ENCODE measurements around the gene HARS2.
"Not testable (repeated sequence)": the region's sequence is repeated elsewhere in the genome, so short reads cannot be mapped to it uniquely, and the experiment has no call there.

The HARS2 gene

GRCh38 chr5:140690941-140691924, at the start of gene HARS2, which contains the start of gene HARS1:
TSS of gene HARS2 (plus strand) at chr5:140691455. CDS start at chr5:140691649, 194 bp downstream.
TSS of gene HARS1 (minus strand) at chr5:140691370. CDS start at chr5:140691304, 66 bp downstream.
- DNase-seq: peak; percentile 77

DNA sequence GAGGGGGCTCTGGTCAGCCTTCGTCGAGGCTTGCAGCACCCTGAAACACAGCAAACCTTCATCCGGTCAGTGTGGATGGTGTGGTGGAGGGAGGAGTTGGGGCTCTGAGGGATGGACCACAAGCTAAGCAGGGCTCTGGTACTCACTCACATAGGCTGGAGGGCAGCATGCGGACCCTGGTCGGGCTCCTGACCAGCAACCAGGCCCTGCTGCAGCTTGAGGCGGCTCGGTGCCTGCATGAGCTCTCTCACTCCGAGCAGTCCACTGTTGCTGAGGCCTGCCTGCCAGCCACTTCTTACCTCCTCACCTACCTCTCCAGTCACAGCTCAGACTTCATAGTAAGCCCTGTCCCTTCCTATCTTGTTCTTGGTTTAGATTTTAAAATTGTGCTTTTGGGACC, 49.5 kb upstream of the HARS2 start:
- DNase-seq: no peak

DNA sequence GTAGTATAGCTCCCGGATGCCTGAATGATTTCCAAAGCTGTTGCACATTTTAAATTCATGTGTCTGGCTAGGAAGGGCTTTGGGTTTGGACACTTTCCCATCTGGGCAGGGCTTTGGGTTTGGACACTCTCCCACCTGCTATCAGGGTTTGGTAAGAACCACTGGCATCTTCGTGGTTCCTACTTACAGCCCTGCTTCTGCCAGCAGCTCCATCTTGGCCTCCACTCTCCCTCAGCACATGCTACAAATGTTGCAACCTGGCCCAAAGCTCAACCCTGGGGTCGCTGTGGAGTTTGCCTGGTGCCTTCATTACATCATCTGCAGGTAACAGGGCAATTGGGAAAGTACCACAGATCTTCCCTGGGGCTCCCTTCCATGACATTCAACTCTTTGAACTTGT, 48.5 kb upstream of the HARS2 start:
- no peak for DNase-seq

DNA sequence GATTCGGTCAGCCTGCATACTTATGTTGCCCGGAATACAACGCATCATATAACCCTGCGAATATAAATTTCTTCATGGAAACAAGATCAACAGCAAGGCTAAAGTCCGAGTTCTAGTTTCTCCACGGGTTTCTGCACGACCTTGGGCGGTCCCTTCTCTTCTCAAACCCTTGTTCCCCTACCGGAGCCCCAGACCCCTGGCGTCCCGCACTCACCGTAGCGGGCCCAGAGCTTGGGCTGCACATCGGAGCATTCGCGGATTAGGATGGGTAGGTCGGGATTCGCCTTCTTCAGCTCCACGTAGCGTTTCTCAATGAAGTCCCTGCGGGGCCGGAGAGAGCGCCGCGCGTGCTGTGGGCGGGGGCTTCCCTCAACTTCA, 44.2 kb upstream of the HARS2 start:
- no peak for DNase-seq

GRCh38 chr5:140658870-140659269, 32.4 kb upstream of the HARS2 start:
- no peak for DNase-seq

GRCh38 chr5:140660371-140660770, 30.9 kb upstream of the HARS2 start:
- DNase-seq: not testable (repeated sequence)

- DNase-seq: no peak
These were observed 27.3 kb upstream of the HARS2 start for GRCh38 chr5:140664030-140664358.

GRCh38 chr5:140664359-140665119, 26.7 kb upstream of the HARS2 start, which contains the start of gene WDR55:
TSS of gene WDR55 (plus strand) at chr5:140664904. CDS start at chr5:140664913, 9 bp downstream.
- DNase-seq: peak; percentile 95

GRCh38 chr5:140671035-140671434, 20.2 kb upstream of the HARS2 start:
- DNase-seq: not testable (repeated sequence)

- DNase-seq: no peak
These were observed 19.7 kb upstream of the HARS2 start for GRCh38 chr5:140671472-140672125.

DNA sequence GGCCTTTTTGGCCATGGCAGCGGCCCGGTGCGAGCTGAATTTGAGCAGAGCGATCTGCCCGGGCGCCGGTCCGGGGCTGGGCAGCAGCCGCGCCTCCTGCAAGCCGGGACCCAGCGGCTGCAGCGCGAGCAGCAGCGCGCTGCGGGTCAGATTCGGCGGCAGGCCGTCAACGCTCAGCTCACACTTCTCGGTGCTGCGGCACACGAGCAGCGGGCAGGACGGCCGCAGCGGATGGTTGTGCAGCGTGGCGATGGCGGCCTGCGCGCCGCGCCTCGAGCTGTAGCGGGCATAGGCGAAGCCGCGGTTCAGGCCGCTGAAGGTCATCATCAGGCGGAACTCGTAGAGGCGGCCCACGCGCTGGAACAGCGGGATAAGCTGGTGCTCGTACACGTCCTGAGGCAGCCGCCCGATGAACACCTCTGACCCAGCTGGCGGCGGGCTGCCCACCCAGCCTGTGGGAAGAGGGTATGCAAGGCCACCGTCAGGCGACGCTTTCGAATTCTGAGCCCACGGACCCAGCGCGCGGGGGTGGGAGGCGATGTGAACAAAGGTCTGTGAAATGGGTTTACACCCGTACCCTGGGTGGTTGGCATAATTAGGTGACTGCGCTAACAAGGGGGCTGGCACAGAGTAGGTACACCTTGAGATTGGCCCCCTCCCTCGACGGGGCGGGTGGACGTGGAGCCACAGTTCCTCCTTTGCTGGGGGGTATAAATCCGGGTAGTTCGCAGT, 18.6 kb upstream of the HARS2 start:
- no peak for DNase-seq

DNA sequence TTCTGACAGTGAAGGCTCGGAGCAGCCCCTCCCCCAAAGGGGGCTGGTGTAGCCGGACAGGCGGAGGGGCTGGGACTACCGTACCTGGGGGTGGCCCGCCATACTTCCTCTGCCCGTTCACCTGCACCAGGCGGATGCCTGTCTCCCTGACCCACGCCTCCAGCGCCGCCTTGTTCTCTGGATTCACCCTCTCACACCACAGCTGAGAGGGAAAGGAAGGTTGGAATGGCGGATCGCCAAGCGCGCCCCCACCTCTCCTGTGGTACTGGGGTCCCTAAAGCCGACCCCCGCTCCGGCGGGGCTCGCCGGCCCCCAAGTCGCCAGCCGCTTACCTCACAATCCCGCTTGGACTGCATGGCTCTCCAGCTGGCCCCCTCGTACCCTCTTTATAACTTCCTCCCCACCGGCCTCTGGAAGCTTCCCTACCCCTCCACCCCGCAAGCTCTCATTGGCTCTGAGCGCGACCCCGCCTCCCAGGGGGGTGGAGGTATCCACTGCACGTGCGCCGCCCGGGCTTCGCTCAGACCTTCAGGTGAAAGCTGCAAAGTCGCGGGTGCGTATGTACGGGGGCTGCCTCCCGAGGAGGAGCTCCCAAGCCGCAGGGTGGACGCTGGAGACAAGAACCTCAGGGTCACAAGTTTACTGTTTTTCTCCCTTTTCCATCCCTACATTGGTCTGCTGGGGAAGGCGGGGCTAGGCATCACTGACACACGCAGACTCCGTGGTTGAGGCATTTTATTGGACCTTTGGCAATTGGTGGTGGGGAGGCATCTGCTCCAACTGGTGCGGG, 17.9 kb upstream of the HARS2 start, which contains the start of gene DND1:
DND1 (minus strand) TSS at position 390 of the 790 bp plus-strand sequence; CDS start at position 356, 34 bp downstream.
- no peak for DNase-seq

GRCh38 chr5:140674211-140674610, 17.0 kb upstream of the HARS2 start:
- DNase-seq: no peak

- no peak for DNase-seq
These were observed 16.6 kb upstream of the HARS2 start for GRCh38 chr5:140674629-140675028.

DNA sequence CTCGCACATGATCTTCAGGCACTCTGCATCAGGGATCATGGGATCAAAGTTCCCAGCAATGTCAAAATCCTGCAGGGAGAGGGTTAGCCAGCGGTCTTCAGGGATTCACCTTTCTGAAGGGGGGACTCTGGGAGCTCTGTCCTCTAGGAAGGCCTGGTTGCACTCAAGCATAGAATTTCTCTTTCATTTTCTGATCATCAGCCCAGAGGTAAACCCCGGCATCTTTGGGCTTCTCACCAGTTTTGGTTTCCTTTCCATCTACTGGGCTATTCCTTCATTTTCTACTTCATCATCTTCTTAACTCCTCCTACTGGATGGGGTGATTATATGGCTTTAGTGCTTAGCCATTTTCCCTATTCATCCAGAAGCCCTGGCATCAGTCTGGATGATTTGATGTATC, 13.3 kb upstream of the HARS2 start:
- no peak for DNase-seq

GRCh38 chr5:140678993-140679392, 12.3 kb upstream of the HARS2 start:
- DNase-seq: no peak

GRCh38 chr5:140690376-140690932, 801 bp upstream of the HARS2 start:
- no peak for DNase-seq

GRCh38 chr5:140694276-140694675, 3.0 kb downstream of the HARS2 start:
- no peak for DNase-seq

DNA sequence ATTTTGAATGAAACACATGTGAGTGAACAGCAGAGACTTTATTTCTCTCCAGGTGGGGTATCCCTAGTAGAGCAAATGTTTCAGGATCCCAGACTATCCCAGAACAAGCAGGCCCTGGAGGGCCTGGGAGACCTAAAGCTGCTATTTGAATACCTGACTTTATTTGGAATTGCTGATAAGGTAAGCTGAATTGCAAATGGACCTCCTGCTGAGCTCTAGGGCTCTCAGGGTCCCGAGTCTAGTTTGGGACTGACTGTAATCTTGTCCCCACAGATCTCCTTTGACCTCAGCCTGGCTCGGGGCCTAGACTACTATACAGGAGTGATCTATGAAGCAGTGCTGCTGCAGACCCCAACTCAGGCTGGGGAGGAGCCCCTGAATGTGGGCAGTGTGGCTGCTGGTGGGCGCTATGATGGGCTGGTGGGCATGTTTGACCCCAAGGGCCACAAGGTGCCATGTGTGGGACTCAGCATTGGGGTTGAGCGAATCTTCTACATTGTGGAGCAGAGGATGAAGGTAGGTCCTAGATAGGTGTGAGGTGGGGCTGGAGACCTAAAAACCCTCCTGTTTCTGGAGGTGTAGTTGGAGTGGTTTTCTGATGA, 5.7 kb downstream of the HARS2 start:
- no peak for DNase-seq

All from activated CD8-positive, alpha-beta memory T cell treated with anti-CD3 and anti-CD28 coated beads, Interleukin-2, amount 50 U/mL, for 4 hours (primary cell).